Skin of body (tissue), 2 donors: ENCODE results near the gene P4HA2. TPM values are rescaled to one million over a fixed set of nuclear protein-coding genes. Genes with fewer than 3 reads are reported as not detected.

Source experiments
- DNase-seq: peaks from one replicate; lab custom pipeline; 2025; lab: John Stamatoyannopoulos, UW
- total RNA-seq: library from RNA; depleted of rRNA; stranded (reverse); fragments of >200 nt; gene quantifications from one replicate; pipeline ENCODE4 v1.2.3, GENCODE V29; 2014

The P4HA2 gene
- total RNA-seq, 1 donor from 2014 or later = 88.9 TPM

GRCh38 chr5:132250547-132250946, 22.9 kb upstream of the P4HA2 start:
- DNase-seq = no peak

GRCh38 chr5:132246806-132247205, 19.2 kb upstream of the P4HA2 start:
- no peak for DNase-seq

- no peak for DNase-seq
Measured at GRCh38 chr5:132245593-132245992, 17.9 kb upstream of the P4HA2 start.

GRCh38 chr5:132243366-132243977, 15.8 kb upstream of the P4HA2 start:
- no peak for DNase-seq

GRCh38 chr5:132239776-132240175, 12.1 kb upstream of the P4HA2 start:
- DNase-seq = no peak

- no peak for DNase-seq
Measured at GRCh38 chr5:132238901-132239500, 11.3 kb upstream of the P4HA2 start.

GRCh38 chr5:132238169-132238744, 10.6 kb upstream of the P4HA2 start:
- peak; percentile 24 for DNase-seq

GRCh38 chr5:132237670-132238069, 10.0 kb upstream of the P4HA2 start:
- DNase-seq = no peak

- DNase-seq = no peak
Measured at GRCh38 chr5:132237141-132237540, 9.5 kb upstream of the P4HA2 start.

- no peak for DNase-seq
Measured at GRCh38 chr5:132235340-132235739, 7.7 kb upstream of the P4HA2 start.

GRCh38 chr5:132234684-132235062, 7.0 kb upstream of the P4HA2 start:
- no peak for DNase-seq

GRCh38 chr5:132233811-132234683, 6.4 kb upstream of the P4HA2 start:
- no peak for DNase-seq

- no peak for DNase-seq
Measured at GRCh38 chr5:132233081-132233480, 5.4 kb upstream of the P4HA2 start.

GRCh38 chr5:132232465-132232864, 4.8 kb upstream of the P4HA2 start:
- no peak for DNase-seq

GRCh38 chr5:132230871-132231270, 3.2 kb upstream of the P4HA2 start:
- no peak for DNase-seq

GRCh38 chr5:132229236-132229635, 1.6 kb upstream of the P4HA2 start:
- no peak for DNase-seq

- no peak for DNase-seq
Measured at GRCh38 chr5:132228241-132229035, 785 bp upstream of the P4HA2 start.

GRCh38 chr5:132227235-132227484, 493 bp downstream of the P4HA2 start:
- DNase-seq = no peak

GRCh38 chr5:132226516-132227234, 978 bp downstream of the P4HA2 start:
- no peak for DNase-seq

- DNase-seq = peak; percentile 90
Measured at GRCh38 chr5:132225165-132226032, 2.3 kb downstream of the P4HA2 start.
